Suprapubic skin (tissue), 4 donors: ENCODE measurements around the gene C1QL1. TPM values are rescaled to one million over a fixed set of nuclear protein-coding genes. Genes with fewer than 3 reads are reported as not detected.
"Not testable (repeated sequence)": the region's sequence is repeated elsewhere in the genome, so short reads cannot be mapped to it uniquely, and the experiment has no call there.

Experiments
- DNase-seq, 2 donors: peaks; one replicate each; pipeline ENCODE4 v3.0.0-alpha.2; 2019; ENCODE audit warnings: low spot score in 2 of 2
- H3K27ac ChIP-seq: fragments of 200-600 bp; sonication (generic); one replicate; pipeline ENCODE4 v1.5.1; 2019
- H3K27me3 ChIP-seq: fragments of 200-600 bp; sonication (generic); one replicate; pipeline ENCODE4 v1.5.1; 2019
- H3K36me3 ChIP-seq: fragments of 200-600 bp; sonication (generic); one replicate; pipeline ENCODE4 v1.5.1; 2019
- H3K4me1 ChIP-seq: fragments of 200-600 bp; sonication (generic); one replicate; pipeline ENCODE4 v1.5.1; 2019
- H3K4me3 ChIP-seq: fragments of 200-600 bp; sonication (generic); one replicate; pipeline ENCODE4 v1.5.1; 2019; ENCODE audit warnings: mild to moderate bottlenecking
- H3K9me3 ChIP-seq: fragments of 200-600 bp; sonication (generic); one replicate; pipeline ENCODE4 v1.5.1; 2019
- CTCF ChIP-seq, 2 donors: fragments of 200-600 bp in 1 of 2; fragments of 450-650 bp in 1 of 2; sonication (generic) in 1 of 2; IDR thresholded peaks; one replicate each; pipeline ENCODE4 v1.5.1; 2016 to 2019; ENCODE audit warnings: antibody characterized with exemption in 2 of 2, mild to moderate bottlenecking in 1 of 2, moderate library complexity in 1 of 2
- EP300 ChIP-seq: sonication (generic); formaldehyde crosslinking; IDR thresholded peaks from one replicate; pipeline ENCODE4 v1.6.1; 2017; ENCODE audit warnings: antibody characterized with exemption
- POLR2A ChIP-seq, 2 donors: fragments of 450-650 bp; IDR thresholded peaks; one replicate each; pipeline ENCODE4 v1.6.1; 2017; ENCODE audit warnings: antibody characterized with exemption in 2 of 2, mild to moderate bottlenecking in 2 of 2, moderate library complexity in 2 of 2
- POLR2AphosphoS5 ChIP-seq, 3 donors: sonication (generic); formaldehyde crosslinking; IDR thresholded peaks; one replicate each; pipeline ENCODE4 v1.6.1; 2017; ENCODE audit warnings: antibody characterized with exemption in 3 of 3
- WGBS: methylation state at CpG from one replicate; pipeline ENCODE4 v1.1.5; 2018; 5-methylcytosine and 5-hydroxymethylcytosine counted together
- total RNA-seq, 4 donors: library from RNA; depleted of rRNA; stranded (reverse); fragments of >200 nt; gene quantifications; one replicate each; pipeline ENCODE4 v1.1.0, GENCODE V29; 2016

Gene C1QL1
- total RNA-seq, 4 donors from 2014 or later, result not detected

- no peak overlapping the region for H3K27ac ChIP-seq
- WGBS, result 77% methylated on average over 6 of the region's 6 CpGs
- no peak for DNase-seq
- H3K4me3 ChIP-seq, result no peak overlapping the region
- H3K9me3 ChIP-seq, result no peaks in the 10 kb centered on the region
- peaks cover 8% of the 10 kb centered on the region for H3K27me3 ChIP-seq
- no peaks in the 10 kb centered on the region for H3K36me3 ChIP-seq
- H3K4me1 ChIP-seq, result peaks cover 2% of the 10 kb centered on the region
- TF ChIP-seq CTCF (IDR thresholded peaks at IDR 0.05) (no peak), EP300 (no peak), POLR2AphosphoS5 (IDR thresholded peaks at IDR 0.05) (no peak), POLR2A (IDR thresholded peaks at IDR 0.05) (no peak)
Observed at GRCh38 chr17:44952946-44953475, 15.1 kb downstream of the C1QL1 start.

DNA sequence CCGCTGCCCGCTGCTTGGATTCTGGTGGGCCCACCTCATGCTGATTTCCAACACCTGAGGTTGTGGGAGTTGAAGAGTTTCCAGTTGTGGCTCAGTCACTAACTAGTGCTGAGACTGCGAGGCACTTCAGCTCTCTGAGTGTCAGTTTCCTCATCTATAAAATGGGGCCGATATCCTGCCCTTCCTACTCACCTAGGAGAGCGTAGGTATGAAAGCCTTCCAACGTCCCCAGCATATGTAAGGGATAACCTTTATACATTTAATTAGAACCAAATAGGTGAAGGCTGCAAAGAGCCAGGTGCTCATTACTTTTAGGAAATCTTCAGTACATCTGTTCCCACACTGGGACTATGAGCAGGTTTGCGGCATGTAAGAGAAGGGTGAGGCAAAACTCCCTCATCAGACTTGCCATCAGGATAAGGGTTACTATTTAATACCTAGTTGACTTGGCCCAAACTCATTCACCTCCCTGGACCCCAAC, 19.7 kb downstream of the C1QL1 start:
- WGBS, result 81% methylated on average over 4 of the region's 7 CpGs
- peak overlapping the region; percentile 74 for H3K4me3 ChIP-seq
- H3K36me3 ChIP-seq, result no peaks in the 10 kb centered on the region
- H3K4me1 ChIP-seq, result peaks cover 13% of the 10 kb centered on the region
- DNase-seq, result no peak
- H3K27me3 ChIP-seq, result no peaks in the 10 kb centered on the region
- H3K27ac ChIP-seq, result no peak overlapping the region
- H3K9me3 ChIP-seq, result no peaks in the 10 kb centered on the region
- TF ChIP-seq EP300, result no peak
- no peak for TF ChIP-seq POLR2AphosphoS5 (IDR thresholded peaks at IDR 0.05)
- TF ChIP-seq CTCF (IDR thresholded peaks at IDR 0.05), result no peak
- no peak for TF ChIP-seq POLR2A (IDR thresholded peaks at IDR 0.05)

DNA sequence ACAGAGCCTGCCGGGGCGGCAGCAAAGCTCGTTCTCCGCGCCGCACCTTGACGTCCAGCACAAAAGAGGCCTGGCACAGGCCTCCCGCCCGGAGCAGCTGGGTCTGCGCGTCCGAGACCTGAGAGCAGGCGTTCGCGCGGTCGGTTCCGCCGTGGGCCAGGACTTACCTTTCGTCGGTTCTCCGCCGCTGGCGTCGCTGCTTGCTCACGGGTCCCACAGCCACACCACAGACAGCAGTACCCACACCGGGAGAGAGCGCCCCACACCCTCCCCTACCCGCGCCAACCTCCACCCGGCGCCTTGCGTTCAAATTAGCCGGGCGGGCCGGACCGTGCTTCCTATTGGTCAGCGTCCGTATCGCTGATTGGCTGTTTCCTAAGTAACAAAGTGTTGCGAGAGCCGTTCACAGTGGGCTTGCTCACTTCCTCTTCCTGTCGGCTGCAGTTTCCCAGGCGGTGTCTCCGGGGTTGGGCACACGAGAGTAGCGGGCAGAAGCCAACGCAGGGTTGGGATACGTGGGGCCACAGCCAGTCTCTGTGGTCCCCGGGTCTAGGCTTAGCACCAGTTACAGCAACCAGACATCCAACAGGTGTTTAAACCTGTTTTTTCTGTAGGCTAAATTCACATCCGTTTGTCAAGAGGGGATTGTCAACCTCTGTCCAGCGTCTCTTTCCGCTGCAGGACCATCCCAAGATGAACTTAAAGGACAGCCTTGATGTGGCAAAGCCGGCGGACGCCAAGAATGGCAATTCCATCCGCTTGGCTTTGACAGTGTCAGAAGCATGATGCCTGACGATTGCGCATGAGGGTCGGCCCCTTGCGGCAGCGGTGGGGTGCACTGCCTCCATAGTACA, 20.4 kb downstream of the C1QL1 start, which contains the start of gene KIF18B:
TSS of gene KIF18B (minus strand) at position 313 of the 854 bp plus-strand sequence. CDS start 11,429 bp downstream, outside the sequence.
- 16% methylated on average over 9 of the region's 62 CpGs for WGBS
- no peaks in the 10 kb centered on the region for H3K27me3 ChIP-seq
- no peak within 1 kb of the TSS for H3K27ac ChIP-seq
- TF ChIP-seq POLR2AphosphoS5 (IDR thresholded peaks at IDR 0.05), result peak in 2 of 3 donors; percentile 20 to 45
- no peak for TF ChIP-seq CTCF (IDR thresholded peaks at IDR 0.05)
- TF ChIP-seq EP300, result no peak
- TF ChIP-seq POLR2A (IDR thresholded peaks at IDR 0.05), result no peak
- H3K4me3 ChIP-seq, result peak within 1 kb of the TSS; percentile 74
- H3K9me3 ChIP-seq, result no peaks in the 10 kb centered on the region
- H3K4me1 ChIP-seq, result peaks cover 13% of the 10 kb centered on the region
- DNase-seq, result peak; percentile 91 to 95
- H3K36me3 ChIP-seq, result no peaks in the 10 kb centered on the region

- not testable (repeated sequence) for H3K27me3 ChIP-seq, H3K27ac ChIP-seq, H3K9me3 ChIP-seq, DNase-seq, H3K4me3 ChIP-seq, H3K36me3 ChIP-seq
- WGBS, result 86% methylated on average over 10 of the region's 10 CpGs
- peaks cover 13% of the 10 kb centered on the region for H3K4me1 ChIP-seq
Observed at GRCh38 chr17:44945652-44946051, 22.5 kb downstream of the C1QL1 start.

DNA sequence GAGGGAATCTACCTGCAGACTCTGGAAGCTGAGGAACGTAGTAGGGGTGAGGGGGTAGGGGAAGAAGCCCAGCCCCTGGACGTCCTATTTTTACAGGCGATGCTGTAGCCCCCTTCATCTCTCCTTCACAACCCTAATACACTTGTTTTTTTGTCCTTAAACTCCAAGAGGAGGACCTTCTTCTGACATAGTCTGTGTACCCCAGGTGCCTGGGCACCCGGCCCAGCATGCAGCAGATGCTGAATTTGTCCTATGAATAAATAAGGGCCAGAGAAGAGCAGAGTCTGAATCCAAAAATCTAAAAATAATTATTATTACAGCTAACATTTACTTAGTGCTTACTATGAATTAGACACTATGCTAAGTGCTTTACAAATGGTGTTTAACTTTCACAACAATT, 25.6 kb downstream of the C1QL1 start:
- DNase-seq, result no peak
- TF ChIP-seq CTCF (IDR thresholded peaks at IDR 0.05) (no peak), EP300 (no peak), POLR2AphosphoS5 (IDR thresholded peaks at IDR 0.05) (no peak)
- Histone ChIP-seq H3K36me3 (no peaks in the 10 kb centered on the region), H3K4me1 (peaks cover 10% of the 10 kb centered on the region), H3K27ac (no peak overlapping the region), H3K4me3 (no peak overlapping the region), H3K9me3 (no peaks in the 10 kb centered on the region), H3K27me3 (no peaks in the 10 kb centered on the region)
- whole genome bisulfite sequencing, result 84% methylated on average over 4 of the region's 4 CpGs
